HG02571 (cell line): ENCODE data around the gene WWP2.
"Not testable (repeated sequence)": the region's sequence is repeated elsewhere in the genome, so short reads cannot be mapped to it uniquely, and the experiment has no call there.

Experiments
- ATAC-seq: cut with Tn5 transposase; IDR thresholded peaks from one replicate; pipeline ENCODE4 v1.9.1; 2021; ENCODE audit warnings: mild to moderate bottlenecking, moderate library complexity; ENCODE audit not compliant: unreplicated experiment

WWP2 gene

GRCh38 chr16:69939821-69940585 is 177.9 kb downstream of the WWP2 start:
- no peak for ATAC-seq

- no peak for ATAC-seq
Observed at GRCh38 chr16:69940676-69941075, 178.5 kb downstream of the WWP2 start.

- ATAC-seq = no peak
Observed at GRCh38 chr16:69941251-69942098, 179.3 kb downstream of the WWP2 start.

GRCh38 chr16:69942099-69942491 is 180.0 kb downstream of the WWP2 start:
- ATAC-seq = no peak

GRCh38 chr16:69942627-69943170 is 180.6 kb downstream of the WWP2 start:
- no peak for ATAC-seq

- not testable (repeated sequence) for ATAC-seq
Observed at GRCh38 chr16:69943241-69944036, 181.3 kb downstream of the WWP2 start.

GRCh38 chr16:69950411-69950810 is 188.3 kb downstream of the WWP2 start:
- not testable (repeated sequence) for ATAC-seq

GRCh38 chr16:69951017-69951671 is 189.0 kb downstream of the WWP2 start, which contains the start of gene CLEC18A:
CLEC18A (plus strand) TSS chr16:69951334; CDS start chr16:69951367, 33 bp downstream.
- not testable (repeated sequence) for ATAC-seq

GRCh38 chr16:69951672-69952031 is 189.5 kb downstream of the WWP2 start:
- not testable (repeated sequence) for ATAC-seq

GRCh38 chr16:69952116-69952515 is 190.0 kb downstream of the WWP2 start:
- ATAC-seq = not testable (repeated sequence)

GRCh38 chr16:69952572-69953355 is 190.6 kb downstream of the WWP2 start:
- ATAC-seq = not testable (repeated sequence)

- ATAC-seq = not testable (repeated sequence)
Observed at GRCh38 chr16:69954241-69954640, 192.1 kb downstream of the WWP2 start.

GRCh38 chr16:69963312-69963711 is 201.2 kb downstream of the WWP2 start:
- ATAC-seq = not testable (repeated sequence)

GRCh38 chr16:69964960-69965660 is 203.0 kb downstream of the WWP2 start:
- ATAC-seq = not testable (repeated sequence)

GRCh38 chr16:69965661-69966054 is 203.5 kb downstream of the WWP2 start:
- not testable (repeated sequence) for ATAC-seq

- ATAC-seq = not testable (repeated sequence)
Observed at GRCh38 chr16:69967688-69968087, 205.6 kb downstream of the WWP2 start.

GRCh38 chr16:69968125-69968524 is 206.0 kb downstream of the WWP2 start:
- ATAC-seq = not testable (repeated sequence)

GRCh38 chr16:69969657-69970056 is 207.5 kb downstream of the WWP2 start:
- ATAC-seq = not testable (repeated sequence)

- ATAC-seq = not testable (repeated sequence)
Observed at GRCh38 chr16:69972120-69972519, 210.0 kb downstream of the WWP2 start.
